Measurements from ENCODE around the gene RASSF1. TPM values are rescaled to one million over a fixed set of nuclear protein-coding genes. Genes with fewer than 3 reads are reported as not detected.

The RASSF1 gene
- total and polyA plus RNA-seq, 2 of the 13 experiments (the other 11 are each of a cell fraction or from before 2014, with no cell fraction given): 10.2 to 27.5 TPM

GRCh38 chr3:50327943-50328691 is 12.5 kb downstream of the RASSF1 start, which contains the start of gene TUSC2 (continued):
- 0 out of 2 replicates have a peak, but pooled peaks have one; percentile 51 for TF ChIP-seq ZNF678 (CRISPR knock-in tag; IDR thresholded peaks at IDR 0.05)
- TF ChIP-seq POLR2A (IDR thresholded peaks at IDR 0.05; ENCODE audit: insufficient read depth in 1 of 2, low read depth in 2 of 2, low read length in 2 of 2): peak in 1 of 2 experiments; percentile 80; a peak in 2 of 4 replicates
- TF ChIP-seq SRF (IDR thresholded peaks at IDR 0.05; ENCODE audit: low read depth, low read length): no peak
- TF ChIP-seq SKIL (CRISPR knock-in tag; IDR thresholded peaks at IDR 0.05; ENCODE audit: borderline replicate concordance): no peak
- TF ChIP-seq BRD4 (CRISPR knock-in tag; IDR thresholded peaks at IDR 0.05): 0 out of 2 replicates have a peak, but pooled peaks have one; percentile 37
- TF ChIP-seq JDP2 (CRISPR knock-in tag; IDR thresholded peaks at IDR 0.05; ENCODE audit: borderline replicate concordance): no peak
- TF ChIP-seq JUNB (CRISPR knock-in tag; IDR thresholded peaks at IDR 0.05; ENCODE audit: borderline replicate concordance): no peak
- TF ChIP-seq CHD2 (IDR thresholded peaks at IDR 0.05; ENCODE audit: low read depth, low read length): peak; percentile 53; the same call in 1 of the 2 replicates
- no peak for TF ChIP-seq MED13 (CRISPR knock-in tag; IDR thresholded peaks at IDR 0.05)
- no peak for TF ChIP-seq RBAK (CRISPR knock-in tag; IDR thresholded peaks at IDR 0.05)
- TF ChIP-seq FOSL2 (CRISPR knock-in tag; IDR thresholded peaks at IDR 0.05): peak; percentile 31; the same call in 1 of the 2 replicates
- no peak for TF ChIP-seq BCL6 (CRISPR knock-in tag; IDR thresholded peaks at IDR 0.05)
- no peak for TF ChIP-seq HINFP (CRISPR knock-in tag; IDR thresholded peaks at IDR 0.05; ENCODE audit: low read depth)
- no peak for TF ChIP-seq LBX2 (CRISPR knock-in tag; IDR thresholded peaks at IDR 0.05; ENCODE audit: borderline replicate concordance)
- TF ChIP-seq CENPT (CRISPR knock-in tag; IDR thresholded peaks at IDR 0.05; ENCODE audit: low read depth): no peak
- no peak for TF ChIP-seq NFRKB (IDR thresholded peaks at IDR 0.05)
- TF ChIP-seq ZNF180 (CRISPR knock-in tag; IDR thresholded peaks at IDR 0.05; ENCODE audit: borderline replicate concordance, low read depth): no peak
- TF ChIP-seq HNF4A (CRISPR knock-in tag; IDR thresholded peaks at IDR 0.05): no peak
- peak; percentile 46 for TF ChIP-seq MNT (IDR thresholded peaks at IDR 0.05)
- peak; percentile 65; the same call in 1 of the 2 replicates for TF ChIP-seq SIN3A (IDR thresholded peaks at IDR 0.05; ENCODE audit: borderline replicate concordance, low read depth, low read length)
- no peak for TF ChIP-seq NBN (conservative IDR thresholded peaks at IDR 0.05)
- TF ChIP-seq ZNF674 (CRISPR knock-in tag; IDR thresholded peaks at IDR 0.05; ENCODE audit: low read depth): no peak
- peak; percentile 59; the same call in 1 of the 2 replicates for TF ChIP-seq MTA1 (CRISPR knock-in tag; IDR thresholded peaks at IDR 0.05; ENCODE audit: borderline replicate concordance)
- TF ChIP-seq NONO (IDR thresholded peaks at IDR 0.05): no peak
- TF ChIP-seq NONO (CRISPR knock-in tag; conservative IDR thresholded peaks at IDR 0.05): no peak
- TF ChIP-seq SSRP1 (CRISPR knock-in tag; IDR thresholded peaks at IDR 0.05): no peak
- TF ChIP-seq SETDB1 (CRISPR knock-in tag; IDR thresholded peaks at IDR 0.05; ENCODE audit: borderline replicate concordance): no peak
